NCI-H2081 (cell line): ENCODE results near the gene SUPT4H1.
A peak's percentile ranks its signal among the peaks of the same experiment; 100 is the strongest.

ENCODE experiments used
- DNase-seq, 2 experiments: peaks; one replicate each; lab custom pipeline; 2025; lab: John Stamatoyannopoulos, UW

Gene SUPT4H1

GRCh38 chr17:58329035-58329809 is 22.8 kb downstream of the SUPT4H1 start:
- peak in 1 of 2 experiments; percentile 30 for DNase-seq

GRCh38 chr17:58328195-58329034 is 23.6 kb downstream of the SUPT4H1 start, which contains the start of gene TSPOAP1:
Gene TSPOAP1 (minus strand): TSS chr17:58328795. CDS start chr17:58327920, 875 bp downstream.
- no peak for DNase-seq

- no peak for DNase-seq
These were observed 24.4 kb downstream of the SUPT4H1 start for GRCh38 chr17:58327363-58328194.

- DNase-seq: no peak
These were observed 25.2 kb downstream of the SUPT4H1 start for GRCh38 chr17:58326609-58327362.

GRCh38 chr17:58325976-58326468 is 26.0 kb downstream of the SUPT4H1 start:
- no peak for DNase-seq

- DNase-seq: peak; percentile 23 to 44
These were observed 26.7 kb downstream of the SUPT4H1 start for GRCh38 chr17:58325289-58325726.

GRCh38 chr17:58324409-58325288 is 27.4 kb downstream of the SUPT4H1 start:
- peak; percentile 31 to 71 for DNase-seq

- DNase-seq: no peak
These were observed 28.0 kb downstream of the SUPT4H1 start for GRCh38 chr17:58324056-58324408.

- no peak for DNase-seq
These were observed 28.5 kb downstream of the SUPT4H1 start for GRCh38 chr17:58323366-58324055.

- DNase-seq: no peak
These were observed 29.3 kb downstream of the SUPT4H1 start for GRCh38 chr17:58322581-58323185.

GRCh38 chr17:58321571-58322525 is 30.2 kb downstream of the SUPT4H1 start:
- DNase-seq: no peak

GRCh38 chr17:58320570-58321323 is 31.3 kb downstream of the SUPT4H1 start:
- DNase-seq: no peak

- no peak for DNase-seq
These were observed 31.8 kb downstream of the SUPT4H1 start for GRCh38 chr17:58320163-58320558.

- DNase-seq: no peak
These were observed 32.5 kb downstream of the SUPT4H1 start for GRCh38 chr17:58319173-58320162.

GRCh38 chr17:58318627-58319172 is 33.3 kb downstream of the SUPT4H1 start:
- no peak for DNase-seq

GRCh38 chr17:58318065-58318481 is 33.9 kb downstream of the SUPT4H1 start:
- no peak for DNase-seq
